HG02970 (cell line): ENCODE data around the gene CARS1.
"Not testable (repeated sequence)": the region's sequence is repeated elsewhere in the genome, so short reads cannot be mapped to it uniquely, and the experiment has no call there.

Experiments
- ATAC-seq: cut with Tn5 transposase; IDR thresholded peaks from one replicate; pipeline ENCODE4 v1.9.1; 2021; ENCODE audit warnings: mild to moderate bottlenecking, moderate library complexity, moderate number of reproducible peaks; ENCODE audit not compliant: unreplicated experiment, low FRiP score

The CARS1 gene

GRCh38 chr11:3064709-3065108 is 7.5 kb upstream of the CARS1 start:
- not testable (repeated sequence) for ATAC-seq

GRCh38 chr11:3063876-3064275 is 6.7 kb upstream of the CARS1 start:
- ATAC-seq, result not testable (repeated sequence)

GRCh38 chr11:3063432-3063831 is 6.2 kb upstream of the CARS1 start:
- ATAC-seq, result not testable (repeated sequence)

GRCh38 chr11:3060436-3061025 is 3.3 kb upstream of the CARS1 start:
- ATAC-seq, result no peak

- no peak for ATAC-seq
Observed at GRCh38 chr11:3058753-3059664, 1.8 kb upstream of the CARS1 start.

GRCh38 chr11:3056296-3057068 is 741 bp downstream of the CARS1 start:
- ATAC-seq, result no peak

GRCh38 chr11:3055891-3056290 is 1.3 kb downstream of the CARS1 start:
- ATAC-seq, result no peak

- ATAC-seq, result no peak
Observed at GRCh38 chr11:3052567-3052966, 4.7 kb downstream of the CARS1 start.

- ATAC-seq, result no peak
Observed at GRCh38 chr11:3052109-3052479, 5.1 kb downstream of the CARS1 start.

GRCh38 chr11:3051196-3052108 is 5.8 kb downstream of the CARS1 start:
- ATAC-seq, result no peak

GRCh38 chr11:3050386-3051195 is 6.6 kb downstream of the CARS1 start:
- no peak for ATAC-seq

GRCh38 chr11:3049430-3050243 is 7.6 kb downstream of the CARS1 start:
- ATAC-seq, result no peak

GRCh38 chr11:3047637-3048036 is 9.6 kb downstream of the CARS1 start:
- ATAC-seq, result no peak

GRCh38 chr11:3046641-3047040 is 10.6 kb downstream of the CARS1 start:
- ATAC-seq, result no peak

GRCh38 chr11:3046190-3046589 is 11.0 kb downstream of the CARS1 start:
- no peak for ATAC-seq

- no peak for ATAC-seq
Observed at GRCh38 chr11:3044915-3045314, 12.3 kb downstream of the CARS1 start.

GRCh38 chr11:3044004-3044403 is 13.2 kb downstream of the CARS1 start:
- ATAC-seq, result no peak

- ATAC-seq, result no peak
Observed at GRCh38 chr11:3043315-3043871, 13.8 kb downstream of the CARS1 start.
